Tibial artery (tissue), 4 donors: ENCODE measurements around the gene PLA2G4D.

Experiments used
- DNase-seq, 2 donors: peaks; one replicate each; pipeline ENCODE4 v3.0.0-alpha.2; 2019
- H3K27ac ChIP-seq, 2 donors: fragments of 200-600 bp; sonication (generic) in 1 of 2; 1 replicate in 1 of 2; 2 replicates in 1 of 2; pipeline ENCODE4 v1.5.1; 2018 to 2019; ENCODE audit warnings: mild to moderate bottlenecking in 1 of 2
- H3K27me3 ChIP-seq, 2 donors: fragments of 200-600 bp; sonication (generic) in 1 of 2; one replicate each; pipeline versions ENCODE4 v1.5.1 to v1.6.0; 2016 to 2019
- H3K36me3 ChIP-seq, 3 donors: fragments of 200-600 bp; sonication (generic) in 2 of 3; one replicate each; pipeline ENCODE4 v1.5.1; 2016 to 2019; ENCODE audit warnings: mild to moderate bottlenecking in 2 of 3
- H3K4me1 ChIP-seq, 4 donors: fragments of 200-600 bp; sonication (generic) in 2 of 4; 1 replicate in 3 of 4; 2 replicates in 1 of 4; pipeline ENCODE4 v1.5.1; 2016 to 2019
- H3K4me3 ChIP-seq, 2 donors: fragments of 200-600 bp; sonication (generic) in 1 of 2; 1 replicate in 1 of 2; 2 replicates in 1 of 2; pipeline ENCODE4 v1.5.1; 2018 to 2019; ENCODE audit warnings: mild to moderate bottlenecking in 2 of 2
- H3K9me3 ChIP-seq, 3 donors: fragments of 200-600 bp; sonication (generic) in 1 of 3; one replicate each; pipeline ENCODE4 v1.5.1; 2016 to 2019
- CTCF ChIP-seq, 2 experiments: fragments of 200-600 bp in 1 of 2; fragments of 450-650 bp in 1 of 2; IDR thresholded peaks; one replicate each; pipeline ENCODE4 v1.5.1; 2017 to 2019; ENCODE audit warnings: antibody characterized with exemption in 2 of 2, mild to moderate bottlenecking in 1 of 2, moderate library complexity in 1 of 2
- intact Hi-C: fragments of 100-400 bp; cut with DNase I; formaldehyde crosslinking; loops from one replicate; pipeline ENCODE4 v1.15.0; 2023; ENCODE audit warnings: low total_unique reads

The PLA2G4D gene

GRCh38 chr15:42027521-42027920, 66.8 kb downstream of the PLA2G4D start:
- Histone ChIP-seq H3K9me3 (no peaks in the 10 kb centered on the region), H3K4me1 (no peaks in the 10 kb centered on the region), H3K27ac (no peak overlapping the region), H3K27me3 (peaks cover 0 to 3% of the 10 kb centered on the region in 2 donors), H3K4me3 (no peak overlapping the region), H3K36me3 (no peaks in the 10 kb centered on the region)
- intact Hi-C loops: no loop called here
- DNase-seq: no peak
- TF ChIP-seq CTCF (IDR thresholded peaks at IDR 0.05): no peak

- peaks cover 0 to 3% of the 10 kb centered on the region in 2 donors for H3K27me3 ChIP-seq
- no peaks in the 10 kb centered on the region for H3K4me1 ChIP-seq
- no peaks in the 10 kb centered on the region for H3K9me3 ChIP-seq
- H3K27ac ChIP-seq: no peak overlapping the region
- no peaks in the 10 kb centered on the region for H3K36me3 ChIP-seq
- intact Hi-C loops: no loop called here
- H3K4me3 ChIP-seq: no peak overlapping the region
- DNase-seq: peak in 1 of 2 donors; percentile 1
- TF ChIP-seq CTCF (IDR thresholded peaks at IDR 0.05): no peak
Observed at GRCh38 chr15:42024303-42024702, 70.1 kb downstream of the PLA2G4D start.

GRCh38 chr15:42021593-42021992, 72.8 kb downstream of the PLA2G4D start:
- H3K36me3 ChIP-seq: no peaks in the 10 kb centered on the region
- no peaks in the 10 kb centered on the region for H3K9me3 ChIP-seq
- H3K27ac ChIP-seq: no peak overlapping the region
- TF ChIP-seq CTCF (IDR thresholded peaks at IDR 0.05): no peak
- no peak overlapping the region for H3K4me3 ChIP-seq
- intact Hi-C loops: no loop called here
- no peak for DNase-seq
- no peaks in the 10 kb centered on the region for H3K4me1 ChIP-seq
- H3K27me3 ChIP-seq: peaks cover 0 to 3% of the 10 kb centered on the region in 2 donors

GRCh38 chr15:42020713-42021273, 73.6 kb downstream of the PLA2G4D start, which contains the start of gene PLA2G4E:
PLA2G4E (minus strand) TSS chr15:42021042; CDS start chr15:42021030, 12 bp downstream.
- Histone ChIP-seq H3K27me3 (peaks cover 0 to 3% of the 10 kb centered on the region in 2 donors), H3K27ac (no peak within 1 kb of the TSS), H3K36me3 (no peaks in the 10 kb centered on the region), H3K9me3 (no peaks in the 10 kb centered on the region), H3K4me3 (no peak within 1 kb of the TSS), H3K4me1 (no peaks in the 10 kb centered on the region)
- peak in 1 of 2 donors; percentile 45 for DNase-seq
- intact Hi-C loops: no loop called here
- no peak for TF ChIP-seq CTCF (IDR thresholded peaks at IDR 0.05)

- Histone ChIP-seq H3K4me3 (no peak overlapping the region), H3K27me3 (no peaks in the 10 kb centered on the region), H3K4me1 (no peaks in the 10 kb centered on the region), H3K9me3 (no peaks in the 10 kb centered on the region), H3K36me3 (no peaks in the 10 kb centered on the region), H3K27ac (no peak overlapping the region)
- no peak for TF ChIP-seq CTCF (IDR thresholded peaks at IDR 0.05)
- intact Hi-C loops: no loop called here
- DNase-seq: peak in 1 of 2 donors; percentile 44
Observed at GRCh38 chr15:42018306-42019224, 75.8 kb downstream of the PLA2G4D start.
